ENCODE measurements around the gene UMODL1.

DNA sequence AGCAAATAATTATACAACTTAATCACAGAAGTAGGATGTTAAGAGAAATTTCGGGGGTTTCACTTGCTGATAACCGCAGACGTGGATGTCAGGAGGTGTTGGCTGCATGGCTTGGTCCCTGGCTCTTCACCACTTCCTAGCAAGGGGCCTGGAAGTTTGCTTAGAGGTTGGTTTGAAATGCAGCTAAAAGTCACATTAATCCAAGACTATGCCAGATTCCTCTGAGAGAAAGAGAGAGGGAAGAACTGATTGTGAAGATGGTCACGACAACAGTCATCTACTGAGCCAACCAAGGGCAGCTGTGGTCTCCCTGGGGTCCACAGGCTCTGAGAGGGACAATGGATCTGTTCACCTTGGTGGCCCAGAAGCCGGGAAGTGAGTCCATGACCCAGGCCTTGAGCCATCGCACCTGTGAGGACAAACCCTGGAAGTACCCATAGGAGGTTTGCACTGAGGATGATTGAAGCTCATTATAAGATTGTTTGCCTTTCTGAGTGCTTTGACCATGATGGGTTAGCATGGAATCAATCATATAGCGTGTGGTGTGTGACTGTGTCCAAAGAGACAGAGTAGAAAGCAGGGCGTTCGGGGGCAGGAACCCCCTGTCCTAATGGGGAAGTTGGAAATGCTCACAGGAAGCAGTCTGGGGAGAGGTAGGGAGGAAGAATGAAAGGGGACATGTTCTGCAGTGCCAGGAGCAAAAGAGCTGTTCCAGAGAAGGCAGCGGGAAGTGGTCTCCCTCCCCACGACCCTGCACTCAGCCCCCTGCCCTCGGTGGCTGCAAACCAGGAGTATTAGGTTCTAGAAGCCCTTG is 47.1 kb downstream of the UMODL1 start:
- TF ChIP-seq, protein P1, sequence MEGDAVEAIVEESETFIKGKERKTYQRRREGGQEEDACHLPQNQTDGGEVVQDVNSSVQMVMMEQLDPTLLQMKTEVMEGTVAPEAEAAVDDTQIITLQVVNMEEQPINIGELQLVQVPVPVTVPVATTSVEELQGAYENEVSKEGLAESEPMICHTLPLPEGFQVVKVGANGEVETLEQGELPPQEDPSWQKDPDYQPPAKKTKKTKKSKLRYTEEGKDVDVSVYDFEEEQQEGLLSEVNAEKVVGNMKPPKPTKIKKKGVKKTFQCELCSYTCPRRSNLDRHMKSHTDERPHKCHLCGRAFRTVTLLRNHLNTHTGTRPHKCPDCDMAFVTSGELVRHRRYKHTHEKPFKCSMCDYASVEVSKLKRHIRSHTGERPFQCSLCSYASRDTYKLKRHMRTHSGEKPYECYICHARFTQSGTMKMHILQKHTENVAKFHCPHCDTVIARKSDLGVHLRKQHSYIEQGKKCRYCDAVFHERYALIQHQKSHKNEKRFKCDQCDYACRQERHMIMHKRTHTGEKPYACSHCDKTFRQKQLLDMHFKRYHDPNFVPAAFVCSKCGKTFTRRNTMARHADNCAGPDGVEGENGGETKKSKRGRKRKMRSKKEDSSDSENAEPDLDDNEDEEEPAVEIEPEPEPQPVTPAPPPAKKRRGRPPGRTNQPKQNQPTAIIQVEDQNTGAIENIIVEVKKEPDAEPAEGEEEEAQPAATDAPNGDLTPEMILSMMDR (IDR thresholded peaks at IDR 0.05; ENCODE audit: poor library complexity) = no peak
- TF ChIP-seq EZH2phosphoT487 (IDR thresholded peaks at IDR 0.05; ENCODE audit: low read depth, severe bottlenecking, unreplicated experiment) = no peak
- no peak for TF ChIP-seq EZH2 (IDR thresholded peaks at IDR 0.05; ENCODE audit: borderline replicate concordance)
